H1 (cell line): Measurements from ENCODE around the gene SUPT4H1. TPM values are rescaled to one million over a fixed set of nuclear protein-coding genes. Genes with fewer than 3 reads are reported as not detected.

Source experiments
- CTCF ChIA-PET: fragments of 300-600 bp; sonication (Branson Sonifier 250); formaldehyde crosslinking; loops from one replicate; lab custom pipeline; 2021; ENCODE audit not compliant: partially characterized antibody; lab: Charles Lee
- POLR2A ChIA-PET: fragments of 300-600 bp; sonication (Branson Sonifier 250); formaldehyde crosslinking; loops from one replicate; lab custom pipeline; 2021; ENCODE audit warnings: inconsistent platforms; ENCODE audit not compliant: partially characterized antibody; lab: Charles Lee
- DNase-seq, 2 experiments: peaks; one replicate each; pipeline versions ENCODE4 v3.0.0 to v3.0.0-alpha.2; 2010 to 2022; ENCODE audit warnings: low spot score in 2 of 2, low read depth in 1 of 2, mixed read lengths in 1 of 2
- FAIRE-seq: peaks from 2 replicates; lab custom pipeline; 2011; peaks lifted over from hg19 to GRCh38; lab: Jason Lieb, UNC
- H2AFZ ChIP-seq: 2 replicates; pipeline ENCODE4 v1.8.1; 2012; ENCODE audit warnings: low read length, inconsistent platforms
- H2AK5ac ChIP-seq: 2 replicates; pipeline ENCODE4 v1.6.1; 2013; ENCODE audit warnings: low read depth, low read length
- H2BK120ac ChIP-seq: replicated peaks from 2 replicates; pipeline ENCODE3; 2013; ENCODE audit warnings: low read depth, low read length, inconsistent platforms
- H2BK12ac ChIP-seq: 2 replicates; pipeline ENCODE4 v1.6.1; 2013; ENCODE audit warnings: low read depth, low read length
- H2BK15ac ChIP-seq: 2 replicates; pipeline ENCODE4 v1.6.1; 2013; ENCODE audit warnings: low read length
- H2BK20ac ChIP-seq: 2 replicates; pipeline ENCODE4 v1.6.1; 2013; ENCODE audit warnings: low read length
- H2BK5ac ChIP-seq: 2 replicates; pipeline ENCODE4 v1.6.1; 2013; ENCODE audit warnings: low read depth, low read length
- H3K14ac ChIP-seq: 2 replicates; pipeline ENCODE4 v1.6.1; 2013; ENCODE audit warnings: inconsistent platforms; ENCODE audit not compliant: insufficient read length
- H3K18ac ChIP-seq: 2 replicates; pipeline ENCODE4 v1.6.1; 2013; ENCODE audit warnings: low read length; ENCODE audit errors: extremely low read depth
- H3K23ac ChIP-seq: 2 replicates; pipeline ENCODE4 v1.6.1; 2013; ENCODE audit warnings: inconsistent platforms; ENCODE audit not compliant: insufficient read length
- H3K23me2 ChIP-seq: 2 replicates; pipeline ENCODE4 v1.6.1; 2013; ENCODE audit warnings: low read depth, low read length
- H3K27ac ChIP-seq: 2 replicates; pipeline ENCODE4 v1.6.1; 2011; ENCODE audit warnings: low read depth, low read length, inconsistent platforms
- H3K27me3 ChIP-seq, 4 experiments: replicated peaks in 1 of 4; 1 replicate in 1 of 4; 2 replicates in 3 of 4; pipeline versions ENCODE4 v1.6.1 to v1.8.1; 2011 to 2013; ENCODE audit warnings: low read length in 3 of 4, mild to moderate bottlenecking in 3 of 4, inconsistent platforms in 2 of 4, mixed read lengths in 2 of 4, moderate library complexity in 1 of 4; ENCODE audit not compliant: control insufficient read depth in 3 of 4, insufficient read depth in 3 of 4; ENCODE audit errors: extremely low read depth in 1 of 4
- H3K36me3 ChIP-seq, 4 experiments: 2 replicates each; pipeline versions ENCODE4 v1.6.1 to v1.8.1; 2011 to 2013; ENCODE audit warnings: mild to moderate bottlenecking in 4 of 4, low read length in 3 of 4, moderate library complexity in 2 of 4, control low read depth in 1 of 4, inconsistent platforms in 1 of 4; ENCODE audit not compliant: insufficient read depth in 4 of 4, control insufficient read depth in 2 of 4
- H3K4ac ChIP-seq: replicated peaks from 2 replicates; pipeline ENCODE3; 2013; ENCODE audit warnings: low read length, low read depth, mixed read lengths, inconsistent platforms; ENCODE audit not compliant: insufficient read length
- H3K4me1 ChIP-seq, 4 experiments: replicated peaks in 1 of 4; 1 replicate in 1 of 4; 2 replicates in 3 of 4; pipeline versions ENCODE4 v1.6.1 to v1.8.1; 2011 to 2013; ENCODE audit warnings: low read length in 3 of 4, inconsistent platforms in 2 of 4, mixed read lengths in 1 of 4; ENCODE audit not compliant: insufficient read depth in 4 of 4, control insufficient read depth in 3 of 4
- H3K4me2 ChIP-seq, 2 experiments: 2 replicates each; pipeline versions ENCODE4 v1.6.1 to v1.8.1; 2011 to 2013; ENCODE audit warnings: low read depth in 2 of 2, low read length in 2 of 2, control low read depth in 1 of 2, inconsistent platforms in 1 of 2, mild to moderate bottlenecking in 1 of 2; ENCODE audit not compliant: insufficient read depth in 1 of 2
- H3K4me3 ChIP-seq, 4 experiments: fragments of 200-600, 300-600 bp in 1 of 4; sonication (generic), shearing (Covaris generic), sonication (Bioruptor Twin) in 1 of 4; 2 replicates each; pipeline versions ENCODE4 v1.5.1 to v1.8.1; 2011 to 2016; ENCODE audit warnings: low read length in 4 of 4, low read depth in 3 of 4, control low read depth in 2 of 4, inconsistent platforms in 2 of 4, mild to moderate bottlenecking in 2 of 4, mixed read lengths in 1 of 4, moderate library complexity in 1 of 4; ENCODE audit not compliant: insufficient read depth in 2 of 4; ENCODE audit errors: extremely low read depth in 1 of 4
- H3K56ac ChIP-seq: replicated peaks from 2 replicates; pipeline ENCODE3; 2013; ENCODE audit warnings: low read depth, mild to moderate bottlenecking, mixed read lengths, low read length, inconsistent platforms; ENCODE audit not compliant: insufficient read length
- H3K79me1 ChIP-seq: 2 replicates; pipeline ENCODE4 v1.6.1; 2013; ENCODE audit warnings: low read depth, low read length, control low read depth
- H3K79me2 ChIP-seq, 2 experiments: 2 replicates each; pipeline versions ENCODE4 v1.6.1 to v1.8.1; 2012 to 2013; ENCODE audit warnings: low read length in 2 of 2, mild to moderate bottlenecking in 2 of 2, inconsistent platforms in 1 of 2; ENCODE audit not compliant: insufficient read depth in 2 of 2, control insufficient read depth in 1 of 2
- H3K9ac ChIP-seq, 4 experiments: replicated peaks in 1 of 4; 1 replicate in 1 of 4; 2 replicates in 3 of 4; pipeline versions ENCODE4 v1.6.1 to v1.8.1; 2011 to 2013; ENCODE audit warnings: low read depth in 3 of 4, low read length in 3 of 4, control low read depth in 2 of 4, mild to moderate bottlenecking in 2 of 4, moderate library complexity in 2 of 4, inconsistent platforms in 1 of 4; ENCODE audit errors: extremely low read depth in 1 of 4
- H3K9me3 ChIP-seq, 2 experiments: 2 replicates each; pipeline versions ENCODE4 v1.6.1 to v1.8.1; 2012 to 2013; ENCODE audit warnings: mild to moderate bottlenecking in 2 of 2, moderate library complexity in 2 of 2, control low read depth in 1 of 2, inconsistent platforms in 1 of 2, low read depth in 1 of 2, low read length in 1 of 2, mixed read lengths in 1 of 2; ENCODE audit not compliant: insufficient read depth in 2 of 2
- H4K20me1 ChIP-seq, 2 experiments: replicated peaks in 1 of 2; 2 replicates each; pipeline versions ENCODE3 to v1.8.1; 2011 to 2013; ENCODE audit warnings: inconsistent platforms in 2 of 2, low read length in 2 of 2, mild to moderate bottlenecking in 1 of 2; ENCODE audit not compliant: insufficient read depth in 2 of 2, control insufficient read depth in 1 of 2
- H4K5ac ChIP-seq: 2 replicates; pipeline ENCODE4 v1.6.1; 2013; ENCODE audit warnings: low read length, low read depth, mixed read lengths, inconsistent platforms; ENCODE audit not compliant: insufficient read length
- H4K8ac ChIP-seq: 2 replicates; pipeline ENCODE4 v1.8.0; 2013; ENCODE audit warnings: mild to moderate bottlenecking, moderate library complexity, low read length, inconsistent platforms; ENCODE audit not compliant: insufficient read depth; ENCODE audit errors: extremely low read depth
- H4K91ac ChIP-seq: replicated peaks from 2 replicates; pipeline ENCODE3; 2013; ENCODE audit warnings: low read length, mixed read lengths, inconsistent platforms; ENCODE audit not compliant: insufficient read length
- CBX8 ChIP-seq: fragments of 300-800, 300-1000 bp; sonication (generic); IDR thresholded peaks from 2 replicates; pipeline ENCODE4 v1.7.1; 2016; ENCODE audit warnings: low read depth, low read length, borderline replicate concordance
- CHD1 ChIP-seq: IDR thresholded peaks from 2 replicates; pipeline ENCODE4 v1.6.1; 2012; ENCODE audit warnings: low read depth, low read length, improper control_type of control experiment
- CTBP2 ChIP-seq: IDR thresholded peaks from 2 replicates; pipeline ENCODE4 v1.7.0; 2011; ENCODE audit warnings: borderline replicate concordance, mild to moderate bottlenecking, moderate library complexity, mixed read lengths, low read length; ENCODE audit not compliant: insufficient read depth, insufficient read length
- CTCF ChIP-seq, 3 experiments: IDR thresholded peaks; 1 replicate in 2 of 3; 2 replicates in 1 of 3; pipeline versions ENCODE4 v1.5.1 to v1.6.1; 2011; ENCODE audit warnings: low read length in 3 of 3, mild to moderate bottlenecking in 3 of 3, inconsistent platforms in 2 of 3, low read depth in 1 of 3, moderate library complexity in 1 of 3; ENCODE audit not compliant: insufficient read depth in 1 of 3; ENCODE audit errors: control extremely low read depth in 1 of 3
- EZH2 ChIP-seq: fragments of 200-600 bp; sonication (generic); IDR thresholded peaks from 2 replicates; pipeline ENCODE4 v1.7.1; 2012; ENCODE audit warnings: low read depth, mild to moderate bottlenecking, moderate library complexity, low read length, inconsistent platforms; ENCODE audit not compliant: severe bottlenecking
- MAX ChIP-seq: IDR thresholded peaks from 2 replicates; pipeline ENCODE4 v1.6.1; 2012; ENCODE audit warnings: inconsistent platforms
- TAF1 ChIP-seq: IDR thresholded peaks from 2 replicates; pipeline ENCODE4 v1.6.1; 2011; ENCODE audit warnings: mild to moderate bottlenecking, low read depth, low read length
- WGBS, 2 experiments: shearing (Covaris generic) in 1 of 2; methylation state at CpG; one replicate each; pipeline versions ENCODE4 v1.1.6 to v1.1.7; 2013 to 2015; ENCODE audit warnings: low lambda C conversion rate in 2 of 2, mixed read lengths in 2 of 2, inconsistent platforms in 1 of 2, low coverage in 1 of 2, missing lambda C conversion rate in 1 of 2; ENCODE audit not compliant: insufficient replicate concordance in 2 of 2, insufficient coverage in 1 of 2, insufficient read length in 1 of 2; ENCODE audit errors: extremely low coverage in 1 of 2, missing lambda C conversion rate in 1 of 2; 5-methylcytosine and 5-hydroxymethylcytosine counted together
- polyA plus RNA-seq, 7 experiments: library from polyadenylated mRNA; depleted of rRNA in 3 of 7; stranded (reverse) in 5 of 7; unstranded in 2 of 7; fragments of >200 nt in 5 of 7; fragments of 200-250 nt in 2 of 7; gene quantifications; 1 replicate in 5 of 7; 2 replicates in 1 of 7; 4 replicates in 1 of 7; pipeline versions ENCODE4 v1.2.1 to v1.2.3, GENCODE V29; 2011 to 2013; ENCODE audit warnings: missing spikeins in 2 of 7, mixed read lengths in 2 of 7
- total RNA-seq: library from RNA; stranded (reverse); fragmentation: NEBNext Ultra II Directional; extraction: Animal tissue kit (Norgen Biotek cat#: 25700); gene quantifications from 2 replicates; pipeline ENCODE4 v1.2.1, GENCODE V29; 2021
- TF ChIP-seq, protein P1 (sequence below): IDR thresholded peaks from 2 replicates; pipeline ENCODE4 v1.6.1; 2012; ENCODE audit warnings: inconsistent platforms

SUPT4H1 gene
- total and polyA plus RNA-seq, 2 of the 8 experiments (the other 6 are each of a cell fraction or from before 2014, with no cell fraction given): 112 to 143 TPM

- H3K23ac ChIP-seq: no peak overlapping the region
- H3K18ac ChIP-seq: no peak overlapping the region
- H2BK12ac ChIP-seq: peak overlapping the region; percentile 62; the same call in 1 of the 2 replicates
- no peak overlapping the region for H3K56ac ChIP-seq
- H3K27ac ChIP-seq: no peak overlapping the region
- no peak for TF ChIP-seq TAF1
- TF ChIP-seq CTBP2: no peak
- no peak for TF ChIP-seq CTCF (IDR thresholded peaks at IDR 0.05; ENCODE audit: control extremely low read depth in 1 of 3, insufficient read depth in 1 of 3, low read depth in 1 of 3, low read length in 3 of 3)
- TF ChIP-seq, protein P1, sequence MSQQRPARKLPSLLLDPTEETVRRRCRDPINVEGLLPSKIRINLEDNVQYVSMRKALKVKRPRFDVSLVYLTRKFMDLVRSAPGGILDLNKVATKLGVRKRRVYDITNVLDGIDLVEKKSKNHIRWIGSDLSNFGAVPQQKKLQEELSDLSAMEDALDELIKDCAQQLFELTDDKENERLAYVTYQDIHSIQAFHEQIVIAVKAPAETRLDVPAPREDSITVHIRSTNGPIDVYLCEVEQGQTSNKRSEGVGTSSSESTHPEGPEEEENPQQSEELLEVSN: no peak
- no peak for TF ChIP-seq CHD1
- no peak for TF ChIP-seq CBX8
- TF ChIP-seq EZH2: no peak
- TF ChIP-seq MAX: no peak
- TF ChIP-seq, all 59 proteins: peak for 0
- Histone ChIP-seq H3K4ac (no peak overlapping the region), H3K4me1 (peaks cover 4 to 41% (median 25%) of the 10 kb centered on the region in 4 experiments), H2AFZ (no peak overlapping the region), H3K36me3 (no peaks in the 10 kb centered on the region), H4K8ac (no peak overlapping the region), H3K23me2 (no peaks in the 10 kb centered on the region), H3K9me3 (no peaks in the 10 kb centered on the region), H2BK5ac (no peak overlapping the region), H3K27me3 (peaks cover 0 to 2% (median 0%) of the 10 kb centered on the region in 4 experiments; a peak in 3 of 7 replicates), H2BK20ac (no peak overlapping the region), H3K79me1 (no peaks in the 10 kb centered on the region), H3K79me2 (no peaks in the 10 kb centered on the region), H4K91ac (peak overlapping the region; percentile 11), H3K4me3 (no peak overlapping the region), H2AK5ac (no peak overlapping the region), H2BK15ac (peak overlapping the region; percentile 89; the same call in 1 of the 2 replicates), H4K20me1 (no peaks in the 10 kb centered on the region), H2BK120ac (no peak overlapping the region), H3K14ac (no peak overlapping the region), H4K5ac (no peak overlapping the region), H3K4me2 (no peak overlapping the region), H3K9ac (no peak overlapping the region)
- POLR2A ChIA-PET: interaction anchor here (1.1 to 1.8 kb wide), 2 partner anchors 14 to 17 kb away, joined by 4 to 5 read pairs; no protein-coding TSS in a partner anchor
- WGBS, 2 experiments: 84% methylated on average over 5 of the region's 5 CpGs; no CpG with 5 or more reads in 1 of the 2 experiments
- CTCF ChIA-PET: interaction anchor here (0.6 to 18.5 kb wide), 6 partner anchors 16 to 153 kb away, joined by 3 to 384 read pairs (median 6); partner anchors contain the start of genes SUPT4H1 and TSPOAP1
- no peak for DNase-seq
- FAIRE-seq: no peak
These were observed 17.7 kb downstream of the SUPT4H1 start for GRCh38 chr17:58334256-58334655.
